GM19025 (cell line): ENCODE results near the gene STARD5.
"Not testable (repeated sequence)": the region's sequence is repeated elsewhere in the genome, so short reads cannot be mapped to it uniquely, and the experiment has no call there.

Source experiments
- ATAC-seq: cut with Tn5 transposase; IDR thresholded peaks from one replicate; pipeline ENCODE4 v1.9.1; 2021; ENCODE audit warnings: mild to moderate bottlenecking, low read depth, moderate library complexity; ENCODE audit not compliant: unreplicated experiment

The STARD5 gene

DNA sequence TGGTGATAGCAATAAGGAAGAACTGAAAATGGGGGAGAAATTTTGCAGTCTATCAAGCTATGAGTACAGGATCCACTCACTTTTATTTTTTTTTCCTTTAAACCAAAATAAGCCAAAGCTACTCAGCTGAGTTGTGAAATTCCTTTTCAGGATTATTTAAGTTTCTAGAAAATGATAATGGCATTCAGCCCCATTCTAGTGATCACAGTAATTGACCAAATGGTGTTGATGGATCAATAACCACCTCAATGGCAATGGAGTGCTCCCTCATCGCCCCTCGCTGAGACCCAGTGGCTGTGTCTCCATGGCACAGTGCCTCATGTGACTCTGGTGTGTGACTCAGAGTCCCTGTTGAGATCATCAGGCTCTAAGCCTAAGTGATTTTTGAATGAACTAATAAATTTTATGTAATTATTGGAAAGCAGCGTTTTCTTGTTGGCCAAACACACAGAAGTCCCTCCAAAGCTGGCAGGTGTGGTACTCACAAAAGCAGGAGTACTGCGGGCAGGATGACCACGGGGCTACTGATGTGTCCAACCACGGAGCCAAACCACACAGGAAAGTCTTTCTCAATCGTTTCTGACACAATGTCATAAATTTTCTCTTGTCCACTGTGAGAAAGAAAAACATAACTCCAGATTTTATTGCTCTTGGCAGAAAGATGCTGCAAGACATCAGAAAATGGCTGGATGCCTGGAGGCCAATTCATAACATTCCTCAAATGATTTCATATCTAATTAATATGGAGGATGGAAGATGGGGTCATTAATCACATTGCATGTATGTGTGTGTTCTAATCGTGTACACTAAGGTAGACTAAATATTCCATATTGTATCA, 14.4 kb upstream of the STARD5 start:
- ATAC-seq = no peak

DNA sequence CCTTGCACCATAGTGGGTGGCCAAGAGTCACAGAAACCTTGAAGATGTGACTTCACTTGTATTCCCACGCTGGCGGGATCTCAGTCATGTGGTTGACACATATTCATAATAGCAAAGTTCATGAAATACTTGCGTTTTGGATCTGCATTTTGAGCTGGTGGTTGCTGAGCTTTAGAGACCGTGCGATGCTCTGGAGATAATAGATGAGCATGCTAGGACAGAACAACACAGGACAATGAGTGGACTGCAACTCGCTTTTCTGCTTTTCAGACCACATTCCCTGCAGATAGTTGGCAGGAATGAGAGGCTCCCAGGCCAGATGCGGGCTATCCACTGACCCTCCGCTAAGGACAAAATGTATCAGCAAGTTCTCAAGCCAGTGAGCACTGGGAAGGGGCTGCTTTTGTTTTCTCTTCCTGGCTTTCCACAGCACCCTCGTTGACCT, 13.8 kb upstream of the STARD5 start:
- no peak for ATAC-seq

- no peak for ATAC-seq
Measured at GRCh38 chr15:81337241-81337640, 13.3 kb upstream of the STARD5 start.

GRCh38 chr15:81336568-81336967, 12.6 kb upstream of the STARD5 start:
- ATAC-seq = no peak

- no peak for ATAC-seq
Measured at GRCh38 chr15:81335631-81336030, 11.7 kb upstream of the STARD5 start.

- no peak for ATAC-seq
Measured at GRCh38 chr15:81334768-81335435, 11.0 kb upstream of the STARD5 start.

- no peak for ATAC-seq
Measured at GRCh38 chr15:81333363-81333762, 9.4 kb upstream of the STARD5 start.

DNA sequence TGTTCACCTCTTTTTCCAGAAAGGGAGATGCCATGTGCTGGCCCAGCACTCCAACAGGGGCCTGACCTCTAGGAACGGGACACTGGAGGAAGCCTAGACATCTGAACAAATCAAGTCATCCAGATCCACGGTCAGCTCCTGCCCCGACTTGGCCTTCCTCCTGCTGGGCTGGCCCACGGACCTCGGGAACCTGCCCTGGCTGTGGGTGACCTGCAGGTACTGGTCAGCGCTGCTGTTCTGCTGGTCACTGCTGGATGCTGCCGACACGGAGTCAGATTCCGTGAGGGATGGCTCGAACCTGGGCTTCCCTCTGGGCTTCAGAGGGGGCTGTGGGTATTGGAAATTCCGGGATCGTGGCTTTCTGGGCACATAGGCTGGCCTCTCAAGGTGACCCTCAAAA, 8.4 kb upstream of the STARD5 start:
- no peak for ATAC-seq

GRCh38 chr15:81331600-81331999, 7.7 kb upstream of the STARD5 start:
- ATAC-seq = no peak

- not testable (repeated sequence) for ATAC-seq
Measured at GRCh38 chr15:81331141-81331540, 7.2 kb upstream of the STARD5 start.

GRCh38 chr15:81330366-81331090, 6.6 kb upstream of the STARD5 start:
- no peak for ATAC-seq

DNA sequence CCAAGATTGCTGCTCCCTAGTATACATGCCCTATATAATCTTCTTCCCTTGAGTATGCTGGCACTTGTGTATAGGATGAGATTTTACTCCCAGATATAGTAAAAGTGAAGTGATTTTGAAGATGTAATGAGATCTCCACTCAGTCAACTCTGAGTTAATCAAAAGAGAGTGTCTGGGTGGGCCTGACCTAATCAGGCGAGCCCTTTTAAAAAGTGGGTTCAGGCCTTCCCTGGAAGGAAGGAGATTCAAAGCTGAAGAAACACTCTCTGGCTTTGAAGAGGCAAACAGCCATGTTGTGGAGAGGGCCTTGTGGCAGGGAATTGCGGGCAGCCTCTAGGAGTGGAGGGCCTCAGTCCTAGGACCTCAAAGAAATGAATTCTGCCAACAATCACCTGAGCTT, 5.5 kb upstream of the STARD5 start:
- ATAC-seq = no peak

DNA sequence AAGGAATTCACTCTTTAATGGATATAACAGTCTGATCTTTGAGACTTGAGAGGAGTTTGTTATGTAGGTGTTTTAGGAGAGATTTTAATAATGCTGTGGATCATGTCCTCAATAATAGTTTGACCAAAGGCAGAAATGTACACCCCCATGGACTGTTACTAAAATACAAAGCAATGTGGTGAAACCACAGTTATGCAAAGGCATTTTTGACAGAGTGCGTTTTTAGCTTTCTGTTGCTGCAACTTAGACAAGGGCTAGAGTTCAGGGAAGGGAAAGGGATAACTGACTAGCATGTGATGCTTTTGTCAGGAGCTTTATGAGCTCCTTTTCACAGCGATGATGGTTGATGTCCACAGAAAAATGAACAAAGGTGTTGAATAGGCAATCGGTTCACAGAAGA, 3.6 kb upstream of the STARD5 start:
- ATAC-seq = no peak

DNA sequence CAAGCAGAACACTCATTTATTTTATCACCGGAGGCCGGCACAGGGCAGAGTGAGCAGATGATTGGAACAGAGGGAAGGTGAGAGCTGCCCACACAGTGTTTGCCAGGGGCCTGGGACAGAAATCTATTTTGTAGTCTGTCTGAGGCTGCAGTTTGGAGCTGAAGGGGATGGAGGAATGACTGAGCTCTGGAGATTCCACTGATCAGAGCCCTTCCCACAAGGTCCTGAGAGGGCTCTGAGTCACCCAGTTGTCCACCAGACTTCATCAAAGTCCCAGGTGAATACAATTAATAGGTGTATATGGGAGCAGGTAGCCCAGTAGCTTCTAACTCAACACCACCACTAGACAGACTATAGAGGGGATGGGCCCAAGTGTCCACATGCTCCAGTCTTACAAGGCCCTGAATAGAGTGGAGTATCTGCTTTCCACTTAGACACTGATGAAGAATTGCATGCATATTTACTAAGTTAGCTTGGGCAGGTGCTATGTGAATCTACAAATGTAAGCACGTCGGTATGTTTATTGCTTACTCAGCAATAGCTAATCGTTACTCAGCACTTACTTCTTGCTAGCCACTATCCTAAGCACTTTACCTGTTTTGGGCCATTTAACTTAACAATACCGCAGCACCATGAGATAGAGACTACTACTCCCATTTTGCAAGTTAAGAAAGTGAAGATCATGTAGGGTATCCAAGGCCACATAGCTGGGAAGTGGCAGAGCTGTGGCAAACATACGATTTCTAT, 2.7 kb upstream of the STARD5 start:
- no peak for ATAC-seq

DNA sequence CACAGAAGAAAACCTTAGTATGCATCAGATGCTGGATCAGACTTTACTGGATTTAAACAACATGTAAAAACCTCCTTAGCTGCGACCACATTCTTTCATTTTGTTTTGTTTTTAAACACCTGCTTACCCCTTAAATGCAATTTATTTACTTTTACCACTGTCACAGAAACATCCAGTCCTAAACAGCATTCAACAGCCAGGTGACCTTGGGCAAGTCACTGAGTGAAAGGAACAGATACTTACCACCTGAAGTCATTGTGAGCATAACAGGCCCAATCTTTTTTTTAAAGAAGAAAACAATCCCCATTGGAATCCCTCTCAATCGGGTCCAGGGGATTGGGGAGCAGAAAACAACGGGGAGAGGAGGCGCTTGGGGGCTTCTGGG, 390 bp downstream of the STARD5 start:
- no peak for ATAC-seq

- no peak for ATAC-seq
Measured at GRCh38 chr15:81322676-81323253, 1.2 kb downstream of the STARD5 start.

GRCh38 chr15:81321667-81322066, 2.3 kb downstream of the STARD5 start:
- no peak for ATAC-seq

DNA sequence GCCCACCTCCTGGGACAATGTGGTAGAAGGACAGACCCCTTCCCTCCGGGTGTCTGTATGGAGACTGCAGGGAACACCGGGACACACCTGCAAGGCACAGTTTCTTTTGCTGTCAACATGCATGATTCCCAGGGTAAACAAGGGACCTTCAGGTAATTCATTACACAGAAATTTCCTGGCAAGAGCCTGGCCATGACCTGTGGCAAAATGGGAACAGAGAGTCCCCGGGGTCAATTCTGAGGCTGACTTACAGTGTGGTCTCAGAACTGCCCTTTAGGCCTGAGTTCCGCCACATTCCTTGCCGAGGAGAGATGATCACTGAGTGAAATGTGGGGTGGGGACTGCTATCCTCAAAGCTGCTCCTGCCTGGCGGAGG, 6.3 kb downstream of the STARD5 start:
- no peak for ATAC-seq

GRCh38 chr15:81316267-81316666, 7.7 kb downstream of the STARD5 start:
- ATAC-seq = no peak

- no peak for ATAC-seq
Measured at GRCh38 chr15:81315452-81316175, 8.3 kb downstream of the STARD5 start.
